ENCODE measurements around the gene RUNX1. TPM values are rescaled to one million over a fixed set of nuclear protein-coding genes. Genes with fewer than 3 reads are reported as not detected.

RUNX1 gene
- total RNA-seq, result 6.3 and 25.4 TPM in 2 replicates

GRCh38 chr21:35048706-35049617 lies at the start of gene RUNX1:
TSS of gene RUNX1 (minus strand) at chr21:35049302.
- peak; percentile 94 for DNase-seq (ENCODE audit: low read depth)

- no peak for DNase-seq (ENCODE audit: low read depth)
Measured at GRCh38 chr21:35097525-35097924, 48.4 kb upstream of the RUNX1 start.

GRCh38 chr21:35096959-35097358 lies 47.9 kb upstream of the RUNX1 start:
- DNase-seq (ENCODE audit: low read depth), result no peak

GRCh38 chr21:35095859-35096291 lies 46.8 kb upstream of the RUNX1 start:
- no peak for DNase-seq (ENCODE audit: low read depth)

GRCh38 chr21:35093514-35093913 lies 44.4 kb upstream of the RUNX1 start:
- no peak for DNase-seq (ENCODE audit: low read depth)

- DNase-seq (ENCODE audit: low read depth), result peak; percentile 13
Measured at GRCh38 chr21:35091496-35091895, 42.4 kb upstream of the RUNX1 start.

GRCh38 chr21:35090403-35090802 lies 41.3 kb upstream of the RUNX1 start:
- DNase-seq (ENCODE audit: low read depth), result no peak

GRCh38 chr21:35088319-35088771 lies 39.2 kb upstream of the RUNX1 start:
- DNase-seq (ENCODE audit: low read depth), result peak; percentile 11

- DNase-seq (ENCODE audit: low read depth), result peak; percentile 62
Measured at GRCh38 chr21:35086357-35086756, 37.3 kb upstream of the RUNX1 start.

- DNase-seq (ENCODE audit: low read depth), result peak; percentile 72
Measured at GRCh38 chr21:35084869-35085268, 35.8 kb upstream of the RUNX1 start.

- no peak for DNase-seq (ENCODE audit: low read depth)
Measured at GRCh38 chr21:35083246-35083645, 34.1 kb upstream of the RUNX1 start.

GRCh38 chr21:35081861-35082260 lies 32.8 kb upstream of the RUNX1 start:
- no peak for DNase-seq (ENCODE audit: low read depth)

- DNase-seq (ENCODE audit: low read depth), result no peak
Measured at GRCh38 chr21:35079181-35079580, 30.1 kb upstream of the RUNX1 start.

- DNase-seq (ENCODE audit: low read depth), result peak; percentile 24
Measured at GRCh38 chr21:35077975-35078374, 28.9 kb upstream of the RUNX1 start.

- no peak for DNase-seq (ENCODE audit: low read depth)
Measured at GRCh38 chr21:35077466-35077865, 28.4 kb upstream of the RUNX1 start.

- DNase-seq (ENCODE audit: low read depth), result peak; percentile 27
Measured at GRCh38 chr21:35075546-35075945, 26.4 kb upstream of the RUNX1 start.

GRCh38 chr21:35072960-35073359 lies 23.9 kb upstream of the RUNX1 start:
- DNase-seq (ENCODE audit: low read depth), result peak; percentile 27

GRCh38 chr21:35072557-35072956 lies 23.5 kb upstream of the RUNX1 start:
- no peak for DNase-seq (ENCODE audit: low read depth)

- DNase-seq (ENCODE audit: low read depth), result peak; percentile 15
Measured at GRCh38 chr21:35071347-35071746, 22.2 kb upstream of the RUNX1 start.

GRCh38 chr21:35070436-35070835 lies 21.3 kb upstream of the RUNX1 start:
- no peak for DNase-seq (ENCODE audit: low read depth)

- DNase-seq (ENCODE audit: low read depth), result no peak
Measured at GRCh38 chr21:35066824-35067223, 17.7 kb upstream of the RUNX1 start.

- DNase-seq (ENCODE audit: low read depth), result peak; percentile 40
Measured at GRCh38 chr21:35063428-35064172, 14.5 kb upstream of the RUNX1 start.

GRCh38 chr21:35062016-35062415 lies 12.9 kb upstream of the RUNX1 start:
- DNase-seq (ENCODE audit: low read depth), result no peak
